WTC11 (cell line): ENCODE measurements around the gene CISTR. TPM values are rescaled to one million over a fixed set of nuclear protein-coding genes. Genes with fewer than 3 reads are reported as not detected.

Experiments
- ATAC-seq: fragments of 200-7000 bp; cut with Tn5 transposase; 2 replicates; pipeline ENCODE4 v1.10.0; 2021; ENCODE audit warnings: mild to moderate bottlenecking, moderate library complexity
- CTCF ChIA-PET: fragments of 300-600 bp; sonication (Branson Sonifier 250); formaldehyde crosslinking; loops from one replicate; lab custom pipeline; 2021; ENCODE audit warnings: antibody characterized with exemption; lab: Charles Lee
- POLR2A ChIA-PET: fragments of 350-600 bp; sonication (Branson Sonifier 250); formaldehyde crosslinking; loops from one replicate; lab custom pipeline; 2021; ENCODE audit warnings: antibody characterized with exemption; lab: Charles Lee
- DNase-seq: peaks from one replicate; pipeline ENCODE4 v3.0.0; 2021; ENCODE audit warnings: low spot score
- H3K27ac Mint-ChIP-seq: 2 replicates; pipeline ENCODE4 v1.8.0; 2021; ENCODE audit warnings: mixed read lengths
- H3K27me3 Mint-ChIP-seq: 2 replicates; pipeline ENCODE4 v1.8.0; 2021; ENCODE audit warnings: low read depth, mild to moderate bottlenecking, moderate library complexity, mixed read lengths
- H3K36me3 Mint-ChIP-seq: 2 replicates; pipeline ENCODE4 v1.8.0; 2021; ENCODE audit warnings: mixed read lengths
- H3K4me1 Mint-ChIP-seq: 2 replicates; pipeline ENCODE4 v1.8.0; 2022; ENCODE audit warnings: mixed read lengths
- H3K4me3 Mint-ChIP-seq: 2 replicates; pipeline ENCODE4 v1.8.0; 2021; ENCODE audit warnings: mild to moderate bottlenecking, moderate library complexity, mixed read lengths
- H3K9me3 Mint-ChIP-seq: 2 replicates; pipeline ENCODE4 v1.8.0; 2021; ENCODE audit warnings: mixed read lengths
- ATF6 ChIP-seq: sonication (generic); formaldehyde crosslinking; IDR thresholded peaks from 2 replicates; pipeline ENCODE4 v1.8.1; 2023; ENCODE audit warnings: mild to moderate bottlenecking, missing genetic modification reagents
- ELF4 ChIP-seq: sonication (generic); formaldehyde crosslinking; IDR thresholded peaks from 2 replicates; pipeline ENCODE4 v1.8.1; 2022; ENCODE audit warnings: low read depth, mild to moderate bottlenecking, moderate library complexity, missing genetic modification reagents
- GRHL2 ChIP-seq: fragments of 250-450 bp; sonication (Bioruptor Pico); IDR thresholded peaks from 2 replicates; pipeline ENCODE4 v1.8.0; 2022; ENCODE audit warnings: mild to moderate bottlenecking, moderate library complexity; ENCODE audit not compliant: insufficient replicate concordance, severe bottlenecking
- GTF2I ChIP-seq: fragments of 250-450 bp; sonication (Bioruptor Pico); conservative IDR thresholded peaks from 2 replicates; pipeline ENCODE4 v1.4.0; 2021; ENCODE audit warnings: mild to moderate bottlenecking
- HMGA2 ChIP-seq: fragments of 250-450 bp; sonication (Bioruptor Pico); IDR thresholded peaks from 2 replicates; pipeline ENCODE4 v1.4.0; 2021; ENCODE audit warnings: mild to moderate bottlenecking, moderate library complexity
- MLX ChIP-seq: sonication (generic); formaldehyde crosslinking; IDR thresholded peaks from 2 replicates; pipeline ENCODE4 v1.8.1; 2023; ENCODE audit warnings: mild to moderate bottlenecking, missing genetic modification reagents, moderate library complexity
- NFATC4 ChIP-seq: fragments of 250-450 bp; sonication (Bioruptor Pico); IDR thresholded peaks from 2 replicates; pipeline ENCODE4 v1.9.0; 2021; ENCODE audit warnings: mild to moderate bottlenecking
- PRDM15 ChIP-seq: sonication (generic); formaldehyde crosslinking; IDR thresholded peaks from 2 replicates; pipeline ENCODE4 v1.8.0; 2022; ENCODE audit warnings: missing genetic modification reagents
- SMAD4 ChIP-seq: sonication (generic); formaldehyde crosslinking; IDR thresholded peaks from 2 replicates; pipeline ENCODE4 v1.8.0; 2022; ENCODE audit warnings: mild to moderate bottlenecking, missing genetic modification reagents
- SOX15 ChIP-seq: fragments of 250-450 bp; sonication (Bioruptor Pico); IDR thresholded peaks from 2 replicates; pipeline ENCODE4 v1.9.0; 2021; ENCODE audit warnings: mild to moderate bottlenecking
- STAT6 ChIP-seq: sonication (generic); formaldehyde crosslinking; conservative IDR thresholded peaks from 2 replicates; pipeline ENCODE4 v1.8.1; 2023; ENCODE audit warnings: mild to moderate bottlenecking, low read depth, missing genetic modification reagents, moderate library complexity
- ZBTB21 ChIP-seq: sonication (generic); formaldehyde crosslinking; IDR thresholded peaks from 2 replicates; pipeline ENCODE4 v1.8.1; 2023; ENCODE audit warnings: mild to moderate bottlenecking, missing genetic modification reagents, borderline replicate concordance
- ZNF281 ChIP-seq: sonication (generic); formaldehyde crosslinking; IDR thresholded peaks from 2 replicates; pipeline ENCODE4 v1.8.0; 2023; ENCODE audit warnings: mild to moderate bottlenecking, missing genetic modification reagents
- ZNF425 ChIP-seq: fragments of 250-450 bp; sonication (Bioruptor Pico); conservative IDR thresholded peaks from 2 replicates; pipeline ENCODE4 v1.9.0; 2021; ENCODE audit warnings: mild to moderate bottlenecking
- total RNA-seq: library from RNA; stranded (reverse); gene quantifications from 3 replicates; pipeline ENCODE4 v1.2.3, GENCODE V29; 2021

CISTR gene
- total RNA-seq, 1 experiment from 2014 or later = 0.81 TPM

- Mint-ChIP-seq H3K4me1 (no peaks in the 10 kb centered on the region), H3K27ac (no peak overlapping the region), H3K9me3 (no peaks in the 10 kb centered on the region), H3K27me3 (peaks cover 39% of the 10 kb centered on the region), H3K36me3 (no peaks in the 10 kb centered on the region), H3K4me3 (no peak overlapping the region)
- POLR2A ChIA-PET = no interaction called here
- DNase-seq (no peak), ATAC-seq (no peak)
- CTCF ChIA-PET = interaction anchor here (1.0 to 2.1 kb wide), 7 partner anchors 11 to 193 kb away, joined by 3 to 9 read pairs (median 3); no protein-coding TSS in a partner anchor
- TF ChIP-seq SOX15 (CRISPR knock-in tag) = no peak
- TF ChIP-seq SMAD4 (CRISPR knock-in tag) = no peak
- TF ChIP-seq ZNF281 (CRISPR knock-in tag) = no peak
- TF ChIP-seq GRHL2 = no peak
These were observed 17.2 kb upstream of the CISTR start for GRCh38 chr12:53768976-53769375.

GRCh38 chr12:53766881-53767280, 15.1 kb upstream of the CISTR start:
- Mint-ChIP-seq H3K4me1 (no peaks in the 10 kb centered on the region), H3K27me3 (peaks cover 39% of the 10 kb centered on the region), H3K36me3 (no peaks in the 10 kb centered on the region), H3K27ac (no peak overlapping the region), H3K4me3 (no peak overlapping the region), H3K9me3 (no peaks in the 10 kb centered on the region)
- ATAC-seq (no peak), DNase-seq (no peak)
- TF ChIP-seq ZBTB21 (CRISPR knock-in tag) (no peak), ATF6 (no peak), HMGA2 (CRISPR knock-in tag) (no peak), STAT6 (CRISPR knock-in tag) (no peak), ZNF425 (CRISPR knock-in tag) (no peak), NFATC4 (CRISPR knock-in tag) (no peak), ELF4 (CRISPR knock-in tag) (no peak), MLX (CRISPR knock-in tag) (no peak), PRDM15 (no peak), GTF2I (no peak), ZNF281 (CRISPR knock-in tag) (no peak)
- POLR2A ChIA-PET = no interaction called here
- CTCF ChIA-PET = interaction anchor here (2.4 kb wide), 1 partner anchor 10 kb away, joined by 14 read pairs; no protein-coding TSS in a partner anchor
